Activated CD4-positive, CD25-positive, alpha-beta regulatory T cell treated with anti-CD3 and anti-CD28 coated beads, Interleukin-2, amount 50 U/mL, for 24 hours (primary cell): ENCODE data around the gene RBMS1.
"Not testable (repeated sequence)": the region's sequence is repeated elsewhere in the genome, so short reads cannot be mapped to it uniquely, and the experiment has no call there.

Experiments used
- ATAC-seq, 2 donors: fragments of 150-1000 bp; cut with Tn5 transposase; one replicate each; pipeline ENCODE4 v1.10.0; 2021; ENCODE audit warnings: mild to moderate bottlenecking in 1 of 2, moderate library complexity in 1 of 2

RBMS1 gene

GRCh38 chr2:160469164-160469563, 24.4 kb downstream of the RBMS1 start:
- no peak for ATAC-seq

- no peak for ATAC-seq
Measured at GRCh38 chr2:160467086-160467485, 26.5 kb downstream of the RBMS1 start.

- no peak for ATAC-seq
Measured at GRCh38 chr2:160465406-160465805, 28.2 kb downstream of the RBMS1 start.

DNA sequence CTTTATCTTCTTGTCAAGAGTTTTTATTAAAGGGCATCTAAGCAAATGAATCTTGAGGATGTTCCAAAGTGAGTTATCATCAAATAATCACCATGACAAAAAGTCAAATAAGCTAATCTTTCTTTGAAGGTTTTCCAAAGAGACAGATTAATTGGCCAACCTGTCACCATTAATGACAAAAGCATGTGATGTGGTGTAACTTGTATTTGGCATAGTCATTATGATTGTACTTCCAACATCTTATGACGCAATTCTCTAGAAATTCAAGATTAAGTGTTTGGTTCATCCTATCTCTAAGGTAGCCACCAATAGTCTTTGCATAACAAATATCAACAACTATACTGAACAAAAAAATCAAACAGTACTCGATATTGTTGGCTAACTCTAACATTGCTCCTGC, 28.6 kb downstream of the RBMS1 start:
- ATAC-seq = no peak

- ATAC-seq = no peak
Measured at GRCh38 chr2:160464017-160464416, 29.6 kb downstream of the RBMS1 start.

DNA sequence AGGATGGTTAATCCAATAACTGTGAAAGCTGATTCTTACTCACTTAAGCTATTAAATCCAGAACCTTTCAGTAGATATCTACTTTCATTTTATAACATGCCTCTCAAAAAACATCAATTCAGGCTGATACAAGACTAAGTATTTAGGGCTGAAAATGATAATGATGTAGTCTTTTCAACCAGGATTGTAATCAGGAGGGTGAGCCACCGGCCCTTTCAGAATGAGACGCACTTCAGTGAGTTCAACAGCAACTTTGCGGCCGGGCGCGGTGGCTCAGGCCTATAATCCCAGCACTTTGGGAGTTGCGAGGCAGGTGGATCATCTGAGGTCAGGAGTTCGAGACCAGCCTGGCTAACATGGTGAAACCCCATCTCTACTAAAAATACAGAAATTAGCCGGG, 30.4 kb downstream of the RBMS1 start:
- no peak for ATAC-seq

GRCh38 chr2:160460333-160460731, 33.3 kb downstream of the RBMS1 start:
- no peak for ATAC-seq

GRCh38 chr2:160459538-160460332, 33.9 kb downstream of the RBMS1 start:
- ATAC-seq = no peak

DNA sequence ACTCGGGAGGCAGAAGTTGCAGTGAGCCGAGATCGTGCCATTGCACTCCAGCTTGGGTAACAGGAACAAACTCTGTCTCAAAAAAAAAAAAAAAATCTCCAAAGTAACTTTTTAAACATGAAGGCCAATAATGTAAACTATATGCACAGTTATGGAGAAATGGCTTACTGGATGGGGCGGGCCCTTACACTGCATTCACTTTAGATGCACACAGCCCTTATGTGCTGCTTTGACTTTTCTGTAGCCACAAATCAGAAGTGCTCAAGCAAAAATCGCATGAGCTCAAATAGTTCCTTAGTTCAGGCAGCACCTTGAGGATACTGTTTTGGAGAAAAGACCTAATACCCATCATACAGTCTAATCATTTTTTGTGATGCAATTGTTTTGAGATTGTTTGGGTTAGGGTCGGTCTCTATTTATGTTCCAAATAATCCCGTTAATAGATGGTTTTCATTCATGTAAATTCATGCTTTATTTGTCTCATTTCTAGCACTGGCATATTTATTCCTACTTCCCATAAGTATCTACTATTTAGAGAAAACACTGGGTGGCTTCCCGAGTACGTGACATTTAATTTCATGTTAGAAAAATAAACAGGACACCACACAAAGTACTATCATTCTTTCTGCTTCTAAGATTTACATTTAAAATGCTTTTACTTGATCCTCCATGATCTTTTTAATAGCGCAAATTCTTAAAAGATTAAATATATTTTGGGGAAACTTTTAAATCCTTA, 34.7 kb downstream of the RBMS1 start:
- ATAC-seq = no peak

GRCh38 chr2:160457588-160457987, 36.0 kb downstream of the RBMS1 start:
- no peak for ATAC-seq

DNA sequence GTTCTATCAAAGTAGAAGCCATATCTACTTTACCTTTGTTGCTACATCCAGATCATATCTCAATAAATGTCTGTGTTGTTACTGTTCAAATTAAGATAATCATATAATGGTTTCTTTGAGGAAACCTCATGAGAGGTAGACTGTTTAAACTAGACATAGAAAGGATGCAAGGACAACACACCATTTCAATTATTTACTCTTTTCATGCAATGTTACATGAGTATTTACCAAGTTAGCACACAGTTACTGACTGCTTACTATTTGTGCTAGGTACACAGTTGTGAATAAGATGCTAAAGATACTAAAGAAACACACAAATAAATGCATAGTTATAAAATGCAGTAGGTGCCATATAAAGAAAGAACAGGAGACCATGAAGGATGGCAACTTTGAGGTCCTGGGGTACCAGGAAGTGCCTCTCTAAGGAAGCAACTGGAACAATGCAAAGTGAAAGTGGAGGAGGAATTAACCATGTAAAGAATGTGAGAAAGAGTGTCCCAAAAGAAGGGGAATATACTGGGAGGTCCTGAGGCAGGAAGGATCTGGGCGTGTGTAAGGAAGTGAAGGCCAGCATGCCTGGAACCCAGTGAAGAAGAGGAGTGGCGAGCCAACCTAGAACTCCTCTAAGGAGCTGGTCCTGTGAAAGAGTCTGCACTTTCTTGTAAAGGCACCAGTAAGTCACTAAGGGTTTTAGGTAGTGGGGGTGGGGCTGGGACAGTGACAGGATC, 39.4 kb downstream of the RBMS1 start:
- no peak for ATAC-seq

- ATAC-seq = no peak
Measured at GRCh38 chr2:160453111-160453820, 40.3 kb downstream of the RBMS1 start.

DNA sequence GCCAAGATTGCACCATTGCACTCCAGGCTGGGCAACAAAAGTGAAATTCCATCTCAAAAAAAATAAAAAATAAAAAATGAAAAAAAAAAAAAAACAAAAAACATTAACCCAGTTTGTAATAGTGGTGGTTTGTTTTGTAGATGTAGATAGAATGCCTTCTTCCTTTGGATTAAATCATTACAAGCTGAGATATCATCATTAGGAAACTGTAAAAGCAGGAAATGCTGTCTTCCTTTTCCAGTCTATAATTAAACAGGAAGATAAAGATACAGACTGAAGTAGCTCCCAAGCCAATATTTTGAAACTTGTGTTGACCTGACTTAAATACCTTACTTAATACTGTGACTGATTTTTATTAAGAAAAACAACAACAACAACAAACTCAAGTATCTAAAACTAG, 43.1 kb downstream of the RBMS1 start:
- ATAC-seq = no peak

- ATAC-seq = not testable (repeated sequence)
Measured at GRCh38 chr2:160448821-160449220, 44.8 kb downstream of the RBMS1 start.

GRCh38 chr2:160445673-160446072, 47.9 kb downstream of the RBMS1 start:
- no peak for ATAC-seq

- no peak for ATAC-seq
Measured at GRCh38 chr2:160442603-160443002, 51.0 kb downstream of the RBMS1 start.

DNA sequence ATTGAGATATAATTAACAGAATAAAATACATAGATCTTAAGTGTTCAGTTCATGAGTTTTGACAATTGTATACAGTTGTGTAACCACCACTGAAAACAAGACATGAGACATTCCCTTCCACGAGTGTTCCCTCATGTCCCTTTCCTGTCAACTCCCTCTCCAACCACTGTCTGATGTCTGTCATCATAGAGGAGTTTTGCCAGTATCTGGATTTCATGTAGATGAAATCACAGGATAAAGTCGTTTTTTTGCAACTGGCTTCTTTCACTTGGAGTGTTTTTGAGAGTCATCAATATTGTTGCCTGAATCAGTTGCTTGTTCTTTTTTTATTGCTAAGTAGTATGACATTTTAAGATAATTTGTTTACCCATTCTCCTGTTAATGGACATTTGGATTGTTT, 52.7 kb downstream of the RBMS1 start:
- no peak for ATAC-seq

- not testable (repeated sequence) for ATAC-seq
Measured at GRCh38 chr2:160439038-160439437, 54.6 kb downstream of the RBMS1 start.

GRCh38 chr2:160437273-160437672, 56.3 kb downstream of the RBMS1 start:
- no peak for ATAC-seq

DNA sequence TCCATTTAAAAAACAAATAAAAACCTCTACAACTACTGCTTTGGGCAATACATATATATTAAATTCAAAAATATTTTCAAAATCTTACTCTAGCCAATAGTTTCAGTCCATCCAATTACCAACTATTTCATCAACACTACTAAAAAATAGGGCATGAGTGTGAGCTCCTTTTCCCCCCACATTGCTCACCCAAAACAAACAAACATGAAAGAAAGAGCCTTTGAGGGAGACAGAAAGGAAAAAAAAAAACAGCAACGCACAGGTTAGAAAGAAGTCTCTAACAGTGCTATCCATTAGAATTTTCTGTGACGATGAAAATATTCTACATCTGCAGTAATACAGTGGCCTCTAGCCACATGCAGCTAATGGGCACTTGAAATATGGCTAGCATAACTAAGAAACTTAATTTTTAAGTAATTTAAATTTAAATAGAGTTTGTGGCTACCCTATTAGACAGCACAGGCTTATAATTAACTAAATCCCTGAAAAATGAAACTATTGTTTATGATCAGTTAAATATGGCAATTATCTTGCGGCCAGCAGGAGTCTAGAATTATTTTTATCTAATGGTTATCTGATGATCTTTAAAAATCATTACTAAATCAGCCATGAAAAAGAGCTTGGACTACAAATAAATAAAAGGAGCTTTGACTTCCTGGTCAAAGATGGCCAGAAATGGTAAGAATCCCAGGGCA, 59.2 kb downstream of the RBMS1 start:
- no peak for ATAC-seq

- peak in 1 of 2 donors; percentile 36 for ATAC-seq
Measured at GRCh38 chr2:160433466-160434140, 60.0 kb downstream of the RBMS1 start.

- no peak for ATAC-seq
Measured at GRCh38 chr2:160432633-160433032, 61.0 kb downstream of the RBMS1 start.
